ENCODE measurements around the gene TRIAP1.

DNA sequence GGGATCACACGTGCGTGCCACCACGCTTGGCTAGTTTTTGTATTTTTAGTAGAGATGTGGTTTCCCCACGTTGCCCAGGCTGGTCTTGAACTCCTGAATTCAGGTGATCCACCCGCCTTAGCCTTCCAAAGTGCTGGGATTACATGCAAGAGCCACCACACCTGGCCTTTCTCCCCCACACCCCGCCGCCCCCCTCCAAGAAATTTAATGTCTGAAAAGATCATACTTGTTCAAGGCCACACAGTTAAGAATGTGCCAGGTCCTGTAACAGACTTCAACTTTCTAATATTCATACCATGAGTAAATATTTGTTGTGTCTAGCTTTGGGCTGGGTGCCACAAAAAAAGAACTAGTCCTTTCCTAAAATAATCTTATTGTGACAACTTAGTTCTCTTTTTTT is 9.1 kb upstream of the TRIAP1 start:
- TF ChIP-seq EZH2 (IDR thresholded peaks at IDR 0.05; ENCODE audit: low read depth) = no peak
- TF ChIP-seq, protein P1, sequence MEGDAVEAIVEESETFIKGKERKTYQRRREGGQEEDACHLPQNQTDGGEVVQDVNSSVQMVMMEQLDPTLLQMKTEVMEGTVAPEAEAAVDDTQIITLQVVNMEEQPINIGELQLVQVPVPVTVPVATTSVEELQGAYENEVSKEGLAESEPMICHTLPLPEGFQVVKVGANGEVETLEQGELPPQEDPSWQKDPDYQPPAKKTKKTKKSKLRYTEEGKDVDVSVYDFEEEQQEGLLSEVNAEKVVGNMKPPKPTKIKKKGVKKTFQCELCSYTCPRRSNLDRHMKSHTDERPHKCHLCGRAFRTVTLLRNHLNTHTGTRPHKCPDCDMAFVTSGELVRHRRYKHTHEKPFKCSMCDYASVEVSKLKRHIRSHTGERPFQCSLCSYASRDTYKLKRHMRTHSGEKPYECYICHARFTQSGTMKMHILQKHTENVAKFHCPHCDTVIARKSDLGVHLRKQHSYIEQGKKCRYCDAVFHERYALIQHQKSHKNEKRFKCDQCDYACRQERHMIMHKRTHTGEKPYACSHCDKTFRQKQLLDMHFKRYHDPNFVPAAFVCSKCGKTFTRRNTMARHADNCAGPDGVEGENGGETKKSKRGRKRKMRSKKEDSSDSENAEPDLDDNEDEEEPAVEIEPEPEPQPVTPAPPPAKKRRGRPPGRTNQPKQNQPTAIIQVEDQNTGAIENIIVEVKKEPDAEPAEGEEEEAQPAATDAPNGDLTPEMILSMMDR (conservative IDR thresholded peaks at IDR 0.05) = no peak

Measured in PC-9 (cell line).